Stimulated activated naive CD8-positive, alpha-beta T cell treated with anti-CD3 and anti-CD28 coated beads, Interleukin-15, amount 100 ng/mL, for 72 hours (primary cell): ENCODE results near the gene IL5.

Experiments used
- ATAC-seq: fragments of 150-1000 bp; cut with Tn5 transposase; 2 replicates; pipeline ENCODE4 v1.10.0; 2021; ENCODE audit warnings: mild to moderate bottlenecking, moderate library complexity
- DNase-seq, 2 donors: peaks; one replicate each; pipeline ENCODE4 v3.0.0; 2021 to 2022
- H3K27ac Mint-ChIP-seq, 2 donors: one replicate each; pipeline ENCODE4 v1.8.0; 2022; ENCODE audit warnings: mild to moderate bottlenecking in 2 of 2, mixed read lengths in 2 of 2, moderate library complexity in 2 of 2
- H3K27me3 Mint-ChIP-seq: one replicate; pipeline ENCODE4 v1.8.0; 2022; ENCODE audit warnings: mixed read lengths
- H3K4me1 Mint-ChIP-seq: one replicate; pipeline ENCODE4 v1.8.0; 2022; ENCODE audit warnings: mild to moderate bottlenecking, mixed read lengths
- H3K4me3 Mint-ChIP-seq, 2 donors: one replicate each; pipeline ENCODE4 v1.8.0; 2022; ENCODE audit warnings: mild to moderate bottlenecking in 2 of 2, mixed read lengths in 2 of 2, moderate library complexity in 1 of 2
- H3K9me3 Mint-ChIP-seq, 2 donors: one replicate each; pipeline ENCODE4 v1.8.0; 2022; ENCODE audit warnings: mixed read lengths in 2 of 2

The IL5 gene

GRCh38 chr5:132510076-132510475 lies 33.2 kb downstream of the IL5 start:
- H3K27me3 Mint-ChIP-seq: peaks cover 57% of the 10 kb centered on the region
- no peak overlapping the region for H3K27ac Mint-ChIP-seq
- ATAC-seq (no peak), DNase-seq (no peak)
- peaks cover 14 to 17% of the 10 kb centered on the region in 2 donors for H3K9me3 Mint-ChIP-seq
- peaks cover 26% of the 10 kb centered on the region for H3K4me1 Mint-ChIP-seq
- H3K4me3 Mint-ChIP-seq: no peak overlapping the region

- no peak overlapping the region for H3K27ac Mint-ChIP-seq
- H3K27me3 Mint-ChIP-seq: peaks cover 57% of the 10 kb centered on the region
- peak in 1 of 2 donors; percentile 36 for DNase-seq
- no peak overlapping the region for H3K4me3 Mint-ChIP-seq
- H3K9me3 Mint-ChIP-seq: peaks cover 4 to 8% of the 10 kb centered on the region in 2 donors
- peak; percentile 62 for ATAC-seq
- H3K4me1 Mint-ChIP-seq: peaks cover 30% of the 10 kb centered on the region
These were observed 37.1 kb downstream of the IL5 start for GRCh38 chr5:132506094-132506692.

GRCh38 chr5:132505641-132506040 lies 37.7 kb downstream of the IL5 start:
- H3K27ac Mint-ChIP-seq: no peak overlapping the region
- H3K27me3 Mint-ChIP-seq: peaks cover 55% of the 10 kb centered on the region
- no peak overlapping the region for H3K4me3 Mint-ChIP-seq
- DNase-seq (no peak), ATAC-seq (no peak)
- H3K4me1 Mint-ChIP-seq: peaks cover 35% of the 10 kb centered on the region
- H3K9me3 Mint-ChIP-seq: peaks cover 4 to 8% of the 10 kb centered on the region in 2 donors

GRCh38 chr5:132504746-132505145 lies 38.6 kb downstream of the IL5 start:
- DNase-seq: no peak
- Mint-ChIP-seq H3K27ac (no peak overlapping the region), H3K9me3 (peaks cover 2 to 4% of the 10 kb centered on the region in 2 donors), H3K4me3 (no peak overlapping the region), H3K4me1 (peaks cover 41% of the 10 kb centered on the region), H3K27me3 (peaks cover 46% of the 10 kb centered on the region)
- ATAC-seq: no peak

- H3K27ac Mint-ChIP-seq: no peak overlapping the region
These were observed 40.1 kb downstream of the IL5 start for GRCh38 chr5:132503244-132503643.

GRCh38 chr5:132501961-132502931 lies 41.1 kb downstream of the IL5 start:
- Mint-ChIP-seq H3K27me3 (peaks cover 21% of the 10 kb centered on the region), H3K4me3 (no peak overlapping the region), H3K27ac (no peak overlapping the region), H3K9me3 (no peaks in the 10 kb centered on the region), H3K4me1 (peaks cover 53% of the 10 kb centered on the region)
- no peak for ATAC-seq
- no peak for DNase-seq

More at GRCh38 chr5:132503244-132503643, 40.1 kb downstream of the IL5 start:
- Mint-ChIP-seq H3K9me3 (no peaks in the 10 kb centered on the region), H3K4me1 (peaks cover 43% of the 10 kb centered on the region), H3K27me3 (peaks cover 31% of the 10 kb centered on the region), H3K4me3 (no peak overlapping the region)
- ATAC-seq (no peak), DNase-seq (no peak)

GRCh38 chr5:132501629-132501956 lies 41.7 kb downstream of the IL5 start:
- ATAC-seq (no peak), DNase-seq (no peak)
- H3K9me3 Mint-ChIP-seq: no peaks in the 10 kb centered on the region
- peaks cover 58% of the 10 kb centered on the region for H3K4me1 Mint-ChIP-seq
- H3K27ac Mint-ChIP-seq: no peak overlapping the region
- no peak overlapping the region for H3K4me3 Mint-ChIP-seq
- peaks cover 15% of the 10 kb centered on the region for H3K27me3 Mint-ChIP-seq

GRCh38 chr5:132500931-132501628 lies 42.2 kb downstream of the IL5 start:
- no peak overlapping the region for H3K4me3 Mint-ChIP-seq
- DNase-seq: peak; percentile 74 to 84
- peak; percentile 67 for ATAC-seq
- peaks cover 54% of the 10 kb centered on the region for H3K4me1 Mint-ChIP-seq
- peak overlapping the region; percentile 50 to 91 for H3K27ac Mint-ChIP-seq
- H3K9me3 Mint-ChIP-seq: no peaks in the 10 kb centered on the region
- H3K27me3 Mint-ChIP-seq: peaks cover 10% of the 10 kb centered on the region

- no peak overlapping the region for H3K27ac Mint-ChIP-seq
- DNase-seq (peak; percentile 15 to 37), ATAC-seq (no peak)
- no peak overlapping the region for H3K4me3 Mint-ChIP-seq
- no peaks in the 10 kb centered on the region for H3K9me3 Mint-ChIP-seq
- H3K4me1 Mint-ChIP-seq: peaks cover 51% of the 10 kb centered on the region
- peaks cover 3% of the 10 kb centered on the region for H3K27me3 Mint-ChIP-seq
These were observed 42.9 kb downstream of the IL5 start for GRCh38 chr5:132500244-132500930.

GRCh38 chr5:132499440-132500243 lies 43.7 kb downstream of the IL5 start:
- DNase-seq: peak in 1 of 2 donors; percentile 18
- no peak for ATAC-seq
- Mint-ChIP-seq H3K4me1 (peaks cover 58% of the 10 kb centered on the region), H3K27ac (no peak overlapping the region), H3K27me3 (no peaks in the 10 kb centered on the region), H3K4me3 (no peak overlapping the region), H3K9me3 (no peaks in the 10 kb centered on the region)

GRCh38 chr5:132498686-132499271 lies 44.5 kb downstream of the IL5 start:
- ATAC-seq: no peak
- no peak for DNase-seq
- H3K9me3 Mint-ChIP-seq: no peaks in the 10 kb centered on the region
- no peaks in the 10 kb centered on the region for H3K27me3 Mint-ChIP-seq
- H3K4me3 Mint-ChIP-seq: no peak overlapping the region
- H3K4me1 Mint-ChIP-seq: peaks cover 67% of the 10 kb centered on the region
- peak overlapping the region in 1 of 2 donors; percentile 65 for H3K27ac Mint-ChIP-seq

- H3K9me3 Mint-ChIP-seq: no peaks in the 10 kb centered on the region
- DNase-seq (no peak), ATAC-seq (no peak)
- peaks cover 73% of the 10 kb centered on the region for H3K4me1 Mint-ChIP-seq
- H3K4me3 Mint-ChIP-seq: peak overlapping the region in 1 of 2 donors; percentile 82
- peak overlapping the region in 1 of 2 donors; percentile 34 for H3K27ac Mint-ChIP-seq
- no peaks in the 10 kb centered on the region for H3K27me3 Mint-ChIP-seq
These were observed 45.2 kb downstream of the IL5 start for GRCh38 chr5:132498152-132498551.

- Mint-ChIP-seq H3K4me1 (peaks cover 78% of the 10 kb centered on the region), H3K27ac (peak overlapping the region; percentile 90 to 99), H3K9me3 (no peaks in the 10 kb centered on the region), H3K27me3 (no peaks in the 10 kb centered on the region), H3K4me3 (peak overlapping the region; percentile 77 to 82)
- DNase-seq (peak in 1 of 2 donors; percentile 18), ATAC-seq (no peak)
These were observed 45.8 kb downstream of the IL5 start for GRCh38 chr5:132497488-132497997.
